GM21786 (cell line): Measurements from ENCODE around the gene SPTSSB.

Source experiments
- ATAC-seq: cut with Tn5 transposase; IDR thresholded peaks from one replicate; pipeline ENCODE4 v1.9.1; 2021; ENCODE audit not compliant: unreplicated experiment

The SPTSSB gene

GRCh38 chr3:161392853-161393252 is 21.5 kb upstream of the SPTSSB start:
- ATAC-seq, result no peak

- ATAC-seq, result no peak
Observed at GRCh38 chr3:161390200-161390599, 18.9 kb upstream of the SPTSSB start.

GRCh38 chr3:161389445-161390035 is 18.2 kb upstream of the SPTSSB start:
- ATAC-seq, result no peak

- ATAC-seq, result no peak
Observed at GRCh38 chr3:161388855-161389254, 17.5 kb upstream of the SPTSSB start.

- no peak for ATAC-seq
Observed at GRCh38 chr3:161386991-161387770, 15.9 kb upstream of the SPTSSB start.

GRCh38 chr3:161372321-161373260 is 1.3 kb upstream of the SPTSSB start:
- peak; percentile 42 for ATAC-seq

- no peak for ATAC-seq
Observed at GRCh38 chr3:161369531-161369930, 1.8 kb downstream of the SPTSSB start.

GRCh38 chr3:161366094-161366493 is 5.2 kb downstream of the SPTSSB start:
- ATAC-seq, result no peak

- no peak for ATAC-seq
Observed at GRCh38 chr3:161358488-161358887, 12.8 kb downstream of the SPTSSB start.

GRCh38 chr3:161356287-161356686 is 15.0 kb downstream of the SPTSSB start:
- ATAC-seq, result no peak

- no peak for ATAC-seq
Observed at GRCh38 chr3:161355508-161355907, 15.8 kb downstream of the SPTSSB start.

- ATAC-seq, result no peak
Observed at GRCh38 chr3:161354554-161354953, 16.8 kb downstream of the SPTSSB start.

- ATAC-seq, result no peak
Observed at GRCh38 chr3:161351330-161351729, 20.0 kb downstream of the SPTSSB start.

GRCh38 chr3:161350916-161351315 is 20.4 kb downstream of the SPTSSB start:
- no peak for ATAC-seq

- ATAC-seq, result peak; percentile 62
Observed at GRCh38 chr3:161349529-161350312, 21.6 kb downstream of the SPTSSB start.

GRCh38 chr3:161348796-161349400 is 22.4 kb downstream of the SPTSSB start:
- no peak for ATAC-seq

- ATAC-seq, result no peak
Observed at GRCh38 chr3:161347726-161348125, 23.6 kb downstream of the SPTSSB start.

GRCh38 chr3:161345023-161345422 is 26.3 kb downstream of the SPTSSB start:
- ATAC-seq, result no peak

- ATAC-seq, result no peak
Observed at GRCh38 chr3:161343986-161344385, 27.3 kb downstream of the SPTSSB start.

GRCh38 chr3:161343540-161343939 is 27.8 kb downstream of the SPTSSB start:
- ATAC-seq, result no peak
